Measurements from ENCODE around the gene MICAL3.
A peak's percentile ranks its signal among the peaks of the same experiment; 100 is the strongest.
"Not testable (repeated sequence)": the region's sequence is repeated elsewhere in the genome, so short reads cannot be mapped to it uniquely, and the experiment has no call there.

The MICAL3 gene

GRCh38 chr22:18001894-18002315 lies 22.5 kb downstream of the MICAL3 start:
- not testable (repeated sequence) for H3K36me3 ChIP-seq (ENCODE audit: insufficient read depth, low read length); H3K9ac ChIP-seq (ENCODE audit: low read depth, low read length); H3K4me1 ChIP-seq (ENCODE audit: insufficient read depth, low read length); H3K9me3 ChIP-seq (ENCODE audit: control insufficient read depth, insufficient read depth, low read length)

GRCh38 chr22:18001040-18001893 lies 23.1 kb downstream of the MICAL3 start:
- Histone ChIP-seq H3K36me3 (ENCODE audit: insufficient read depth, low read length) (no peaks in the 10 kb centered on the region), H3K4me1 (ENCODE audit: insufficient read depth, low read length) (peaks cover 4% of the 10 kb centered on the region), H3K9me3 (ENCODE audit: control insufficient read depth, insufficient read depth, low read length) (no peaks in the 10 kb centered on the region), H3K9ac (ENCODE audit: low read depth, low read length) (peak overlapping the region; percentile 64)

- Histone ChIP-seq H3K4me1 (ENCODE audit: insufficient read depth, low read length) (peaks cover 3% of the 10 kb centered on the region), H3K9me3 (ENCODE audit: control insufficient read depth, insufficient read depth, low read length) (no peaks in the 10 kb centered on the region), H3K36me3 (ENCODE audit: insufficient read depth, low read length) (no peaks in the 10 kb centered on the region)
These were observed 23.8 kb downstream of the MICAL3 start for GRCh38 chr22:18000441-18001039.

GRCh38 chr22:17999851-18000250 lies 24.5 kb downstream of the MICAL3 start:
- no peaks in the 10 kb centered on the region for H3K36me3 ChIP-seq (ENCODE audit: insufficient read depth, low read length)
- no peaks in the 10 kb centered on the region; the same call in 1 of the 2 replicates for H3K4me1 ChIP-seq (ENCODE audit: insufficient read depth, low read length)
- H3K9ac ChIP-seq (ENCODE audit: low read depth, low read length), result peak overlapping the region; percentile 64; the same call in 1 of the 2 replicates
- no peaks in the 10 kb centered on the region for H3K9me3 ChIP-seq (ENCODE audit: control insufficient read depth, insufficient read depth, low read length)

More at GRCh38 chr22:18000441-18001039, 23.8 kb downstream of the MICAL3 start:
- peak overlapping the region; percentile 64 for H3K9ac ChIP-seq (ENCODE audit: low read depth, low read length)

GRCh38 chr22:17998913-17999312 lies 25.4 kb downstream of the MICAL3 start:
- Histone ChIP-seq H3K9ac (ENCODE audit: low read depth, low read length) (no peak overlapping the region), H3K4me1 (ENCODE audit: insufficient read depth, low read length) (no peaks in the 10 kb centered on the region; the same call in 1 of the 2 replicates), H3K36me3 (ENCODE audit: insufficient read depth, low read length) (no peaks in the 10 kb centered on the region), H3K9me3 (ENCODE audit: control insufficient read depth, insufficient read depth, low read length) (no peaks in the 10 kb centered on the region)

DNA sequence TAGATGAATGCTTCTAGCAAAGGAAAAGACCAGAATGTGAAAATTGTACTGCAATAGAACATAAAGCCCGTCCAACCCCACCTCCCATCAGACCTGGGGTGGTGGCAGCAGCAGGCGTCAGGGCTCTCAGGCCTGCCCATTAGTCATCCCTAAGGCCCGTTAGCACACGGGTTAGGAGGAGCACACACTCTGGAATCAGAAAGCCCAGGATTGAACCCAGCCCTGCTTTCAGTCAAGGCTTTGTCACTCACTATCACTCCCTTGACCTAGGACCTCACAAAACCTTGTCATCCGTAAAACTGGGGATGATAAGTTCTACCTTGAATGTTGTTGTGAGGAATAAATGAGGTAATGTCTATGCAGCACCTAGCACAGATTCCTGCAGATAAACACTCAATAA lies 26.9 kb downstream of the MICAL3 start:
- H3K9me3 ChIP-seq (ENCODE audit: control insufficient read depth, insufficient read depth, low read length), result no peaks in the 10 kb centered on the region
- H3K4me1 ChIP-seq (ENCODE audit: insufficient read depth, low read length), result no peaks in the 10 kb centered on the region; the same call in 1 of the 2 replicates
- no peak overlapping the region for H3K9ac ChIP-seq (ENCODE audit: low read depth, low read length)
- no peaks in the 10 kb centered on the region for H3K36me3 ChIP-seq (ENCODE audit: insufficient read depth, low read length)

- not testable (repeated sequence) for H3K9ac ChIP-seq (ENCODE audit: low read depth, low read length); H3K4me1 ChIP-seq (ENCODE audit: insufficient read depth, low read length); H3K36me3 ChIP-seq (ENCODE audit: insufficient read depth, low read length); H3K9me3 ChIP-seq (ENCODE audit: control insufficient read depth, insufficient read depth, low read length)
These were observed 29.1 kb downstream of the MICAL3 start for GRCh38 chr22:17995256-17995655.

- H3K4me1 ChIP-seq (ENCODE audit: insufficient read depth, low read length), result no peaks in the 10 kb centered on the region; the same call in 1 of the 2 replicates
These were observed 29.8 kb downstream of the MICAL3 start for GRCh38 chr22:17994424-17995108.

GRCh38 chr22:17992976-17993375 lies 31.4 kb downstream of the MICAL3 start:
- not testable (repeated sequence) for H3K4me1 ChIP-seq (ENCODE audit: insufficient read depth, low read length); H3K9ac ChIP-seq (ENCODE audit: low read depth, low read length); H3K9me3 ChIP-seq (ENCODE audit: control insufficient read depth, insufficient read depth, low read length); H3K36me3 ChIP-seq (ENCODE audit: insufficient read depth, low read length)

More at GRCh38 chr22:17994424-17995108, 29.8 kb downstream of the MICAL3 start:
- H3K9me3 ChIP-seq (ENCODE audit: control insufficient read depth, insufficient read depth, low read length), result no peaks in the 10 kb centered on the region
- H3K36me3 ChIP-seq (ENCODE audit: insufficient read depth, low read length), result no peaks in the 10 kb centered on the region
- H3K9ac ChIP-seq (ENCODE audit: low read depth, low read length), result no peak overlapping the region

- H3K36me3 ChIP-seq (ENCODE audit: insufficient read depth, low read length); H3K9me3 ChIP-seq (ENCODE audit: control insufficient read depth, insufficient read depth, low read length); H3K9ac ChIP-seq (ENCODE audit: low read depth, low read length); H3K4me1 ChIP-seq (ENCODE audit: insufficient read depth, low read length): not testable (repeated sequence)
These were observed 32.4 kb downstream of the MICAL3 start for GRCh38 chr22:17991992-17992391.

DNA sequence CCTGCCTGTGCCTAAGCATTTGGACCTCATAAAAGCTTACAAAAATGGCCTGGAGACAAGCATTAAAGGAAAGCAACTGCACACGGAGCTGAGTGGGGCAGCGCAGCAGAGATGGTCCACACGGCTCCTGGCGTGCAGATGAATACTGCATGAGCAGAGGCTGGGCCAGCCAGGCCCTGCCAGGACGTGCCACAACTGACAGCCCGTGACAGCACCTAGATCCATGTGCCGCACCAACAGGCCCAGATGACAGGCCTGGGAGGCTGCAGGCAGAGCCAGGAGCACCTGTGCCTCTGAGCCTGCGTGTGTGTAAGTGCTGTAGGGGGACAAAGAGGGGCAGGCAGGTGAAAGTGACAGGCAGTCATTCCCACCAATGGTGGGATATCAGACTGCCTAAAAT lies 33.4 kb downstream of the MICAL3 start:
- no peak overlapping the region for H3K9ac ChIP-seq (ENCODE audit: low read depth, low read length)
- no peaks in the 10 kb centered on the region for H3K36me3 ChIP-seq (ENCODE audit: insufficient read depth, low read length)
- H3K9me3 ChIP-seq (ENCODE audit: control insufficient read depth, insufficient read depth, low read length), result no peaks in the 10 kb centered on the region
- peaks cover 3% of the 10 kb centered on the region; the same call in 1 of the 2 replicates for H3K4me1 ChIP-seq (ENCODE audit: insufficient read depth, low read length)

GRCh38 chr22:17990147-17990546 lies 34.2 kb downstream of the MICAL3 start:
- Histone ChIP-seq H3K9me3 (ENCODE audit: control insufficient read depth, insufficient read depth, low read length) (no peaks in the 10 kb centered on the region), H3K36me3 (ENCODE audit: insufficient read depth, low read length) (no peaks in the 10 kb centered on the region), H3K9ac (ENCODE audit: low read depth, low read length) (no peak overlapping the region), H3K4me1 (ENCODE audit: insufficient read depth, low read length) (peaks cover 3% of the 10 kb centered on the region; the same call in 1 of the 2 replicates)

DNA sequence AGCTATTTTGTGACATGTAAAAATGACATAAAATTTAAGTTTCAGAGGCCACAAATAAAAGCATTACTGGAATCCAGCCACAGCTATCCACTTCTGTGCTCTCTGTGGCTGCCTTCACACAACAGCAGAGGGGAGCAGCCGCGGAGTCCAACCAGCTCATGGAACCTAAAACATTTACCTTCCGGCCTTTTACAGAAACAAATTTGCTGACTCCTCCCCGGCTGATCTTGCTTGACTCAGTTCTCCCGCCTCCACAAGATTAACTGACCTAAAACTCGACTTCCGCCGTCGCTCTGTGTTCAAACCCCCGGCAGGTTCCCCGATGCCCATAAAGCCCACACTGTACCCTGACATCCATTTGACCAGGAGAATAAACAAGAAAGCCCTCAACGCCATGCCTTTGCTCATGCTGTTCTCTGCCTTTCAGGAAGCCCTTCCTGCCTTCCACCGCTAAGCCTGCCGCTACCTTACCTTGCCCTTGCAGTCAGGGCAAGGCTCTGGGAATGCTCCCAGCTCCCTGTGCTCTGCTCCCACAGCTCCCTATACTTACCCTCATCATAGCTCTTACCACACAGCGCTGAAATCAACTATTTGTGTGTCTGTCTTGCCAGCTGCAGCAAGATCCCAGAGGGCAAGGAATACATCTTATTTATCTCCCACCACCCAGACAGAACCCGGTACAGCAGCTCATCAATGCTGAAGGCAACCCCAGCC lies 35.4 kb downstream of the MICAL3 start:
- peaks cover 3% of the 10 kb centered on the region; the same call in 1 of the 2 replicates for H3K4me1 ChIP-seq (ENCODE audit: insufficient read depth, low read length)
- no peaks in the 10 kb centered on the region for H3K36me3 ChIP-seq (ENCODE audit: insufficient read depth, low read length)
- H3K9me3 ChIP-seq (ENCODE audit: control insufficient read depth, insufficient read depth, low read length), result no peaks in the 10 kb centered on the region
- no peak overlapping the region for H3K9ac ChIP-seq (ENCODE audit: low read depth, low read length)

GRCh38 chr22:17985606-17986005 lies 38.8 kb downstream of the MICAL3 start:
- peaks cover 18% of the 10 kb centered on the region for H3K4me1 ChIP-seq (ENCODE audit: insufficient read depth, low read length)
- no peaks in the 10 kb centered on the region for H3K36me3 ChIP-seq (ENCODE audit: insufficient read depth, low read length)
- H3K9ac ChIP-seq (ENCODE audit: low read depth, low read length), result no peak overlapping the region
- H3K9me3 ChIP-seq (ENCODE audit: control insufficient read depth, insufficient read depth, low read length), result no peaks in the 10 kb centered on the region
